ENCODE data around the gene ARF1. TPM values are rescaled to one million over a fixed set of nuclear protein-coding genes. Genes with fewer than 3 reads are reported as not detected.

Gene ARF1
- total RNA-seq, 2 experiments from 2014 or later = 163 to 322 TPM

GRCh38 chr1:228145463-228146416 is 63.2 kb downstream of the ARF1 start:
- intact Hi-C loops (cut with micrococcal nuclease; ENCODE audit: unreplicated experiment) = no loop called here
- Histone ChIP-seq H3K79me2 (ENCODE audit: insufficient read depth, low read depth, low read length) (peaks cover 42% of the 10 kb centered on the region), H3K4me1 (ENCODE audit: insufficient read depth, low read length, poor library complexity, severe bottlenecking) (peaks cover 52% of the 10 kb centered on the region), H3K4me3 (ENCODE audit: low read depth, low read length, poor library complexity, severe bottlenecking) (no peak overlapping the region), H3K27ac (ENCODE audit: low read depth, low read length, poor library complexity, severe bottlenecking) (no peak overlapping the region), H3K4me2 (ENCODE audit: low read length) (no peak overlapping the region), H3K36me3 (ENCODE audit: insufficient read depth, low read length) (peaks cover 53% of the 10 kb centered on the region), H3K9me2 (ENCODE audit: insufficient read depth, low read length) (no peaks in the 10 kb centered on the region), H4K20me1 (ENCODE audit: insufficient read depth, low read length) (peaks cover 16% of the 10 kb centered on the region; the same call in 1 of the 2 replicates), H2AFZ (ENCODE audit: low read length) (no peak overlapping the region), H3K9me3 (ENCODE audit: low read length) (no peaks in the 10 kb centered on the region)
- DNase-seq (ENCODE audit: low spot score) = no peak
- ChIA-PET POLR2A (no interaction called here), CTCF (ENCODE audit: unreplicated experiment) (no interaction called here)
- no TSS peak for BruUV-seq (replicated peaks)
- no peak for TF ChIP-seq EZH2phosphoT487 (IDR thresholded peaks at IDR 0.05; ENCODE audit: borderline replicate concordance, low read depth, low read length)
- TF ChIP-seq CTCF (conservative IDR thresholded peaks at IDR 0.05; ENCODE audit: low read length) = no peak

- Histone ChIP-seq H3K79me2 (ENCODE audit: insufficient read depth, low read depth, low read length) (peaks cover 33% of the 10 kb centered on the region), H3K9me2 (ENCODE audit: insufficient read depth, low read length) (no peaks in the 10 kb centered on the region), H3K36me3 (ENCODE audit: insufficient read depth, low read length) (peaks cover 51% of the 10 kb centered on the region), H3K27ac (ENCODE audit: low read depth, low read length, poor library complexity, severe bottlenecking) (no peak overlapping the region), H3K4me1 (ENCODE audit: insufficient read depth, low read length, poor library complexity, severe bottlenecking) (peaks cover 48% of the 10 kb centered on the region), H3K4me3 (ENCODE audit: low read depth, low read length, poor library complexity, severe bottlenecking) (no peak overlapping the region), H2AFZ (ENCODE audit: low read length) (no peak overlapping the region), H3K4me2 (ENCODE audit: low read length) (no peak overlapping the region), H3K9me3 (ENCODE audit: low read length) (no peaks in the 10 kb centered on the region), H4K20me1 (ENCODE audit: insufficient read depth, low read length) (peaks cover 16% of the 10 kb centered on the region; the same call in 1 of the 2 replicates)
- DNase-seq (ENCODE audit: low spot score) = no peak
- ChIA-PET CTCF (ENCODE audit: unreplicated experiment) (no interaction called here), POLR2A (no interaction called here)
- intact Hi-C loops (cut with micrococcal nuclease; ENCODE audit: unreplicated experiment) = no loop called here
- TF ChIP-seq CTCF (conservative IDR thresholded peaks at IDR 0.05; ENCODE audit: low read length) = no peak
- TF ChIP-seq EZH2phosphoT487 (IDR thresholded peaks at IDR 0.05; ENCODE audit: borderline replicate concordance, low read depth, low read length) = no peak
- no TSS peak for BruUV-seq (replicated peaks)
Observed at GRCh38 chr1:228146417-228147150, 64.1 kb downstream of the ARF1 start.

All from OCI-LY7 (cell line).